ENCODE measurements around the gene HS3ST2. TPM values are rescaled to one million over a fixed set of nuclear protein-coding genes. Genes with fewer than 3 reads are reported as not detected.

HS3ST2 gene
- total and polyA plus RNA-seq, 2 of the 8 experiments (the other 6 are each of a cell fraction or from before 2014, with no cell fraction given) = 1.7 to 3.7 TPM

DNA sequence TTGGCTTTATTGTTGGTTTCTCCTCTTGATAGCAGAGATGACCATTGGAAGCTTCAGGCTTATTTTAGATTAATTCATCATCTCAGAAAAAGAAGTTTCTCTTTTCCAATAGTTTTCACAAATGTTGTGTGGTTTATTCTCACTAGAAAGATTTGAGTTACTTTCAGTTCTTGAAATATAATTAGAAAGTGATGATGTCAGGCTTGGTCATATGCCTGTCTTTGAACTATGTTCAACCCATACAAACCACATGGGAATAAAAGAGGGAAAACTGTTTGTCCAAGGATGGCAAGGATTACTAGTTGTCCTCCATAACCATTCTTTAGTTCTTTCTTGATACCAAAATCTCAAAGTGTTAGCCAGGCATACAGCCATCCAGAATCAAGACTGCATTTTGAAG, 3.7 kb upstream of the HS3ST2 start:
- no peak for FAIRE-seq

More for the DNA sequence above, 3.7 kb upstream of the HS3ST2 start:
- no peak overlapping the region for H2BK20ac ChIP-seq (ENCODE audit: low read length)
- ChIA-PET POLR2A (ENCODE audit: partially characterized antibody) (no interaction called here), CTCF (ENCODE audit: partially characterized antibody) (no interaction called here)
- H3K23ac ChIP-seq (ENCODE audit: insufficient read length) = no peak overlapping the region
- no peak overlapping the region for H3K4me2 ChIP-seq (ENCODE audit: insufficient read depth in 1 of 2, low read depth in 2 of 2, low read length in 2 of 2)
- no peak overlapping the region for H3K9ac ChIP-seq (replicated peaks in 1 of 4; ENCODE audit: extremely low read depth in 1 of 4, low read depth in 3 of 4, low read length in 3 of 4)
- TF ChIP-seq MAFK (IDR thresholded peaks at IDR 0.05; ENCODE audit: low read depth, low read length) (no peak), SIN3A (conservative IDR thresholded peaks at IDR 0.05 in 1 of 2, IDR thresholded peaks at IDR 0.05 in 1 of 2; ENCODE audit: low read depth in 1 of 2, low read length in 2 of 2) (no peak), POLR2AphosphoS5 (IDR thresholded peaks at IDR 0.05; ENCODE audit: low read depth, low read length) (no peak), SIRT6 (IDR thresholded peaks at IDR 0.05; ENCODE audit: low read length) (no peak), ASH2L (IDR thresholded peaks at IDR 0.05; ENCODE audit: low read length) (no peak), KDM4A (IDR thresholded peaks at IDR 0.05; ENCODE audit: low read depth, low read length, severe bottlenecking) (no peak), JUND (IDR thresholded peaks at IDR 0.05; ENCODE audit: low read length) (no peak), MAX (IDR thresholded peaks at IDR 0.05) (no peak)
- H3K23me2 ChIP-seq (ENCODE audit: low read depth, low read length) = peaks cover 16% of the 10 kb centered on the region
- no peaks in the 10 kb centered on the region for H3K79me1 ChIP-seq (ENCODE audit: low read depth, low read length)
- no peak overlapping the region for H3K27ac ChIP-seq (ENCODE audit: low read depth, low read length)
- H2AFZ ChIP-seq (ENCODE audit: low read length) = no peak overlapping the region
- no peak overlapping the region for H4K5ac ChIP-seq (ENCODE audit: insufficient read length, low read depth, low read length)
- H3K9me3 ChIP-seq (ENCODE audit: insufficient read depth in 2 of 2, low read depth in 1 of 2, low read length in 1 of 2) = no peaks in the 10 kb centered on the region
- no peak overlapping the region for H3K4ac ChIP-seq (replicated peaks; ENCODE audit: insufficient read length, low read depth, low read length)
- H3K14ac ChIP-seq (ENCODE audit: insufficient read length) = no peak overlapping the region
- H3K36me3 ChIP-seq (ENCODE audit: control insufficient read depth in 2 of 4, insufficient read depth in 4 of 4, low read length in 3 of 4) = no peaks in the 10 kb centered on the region
- no peak overlapping the region for H2AK5ac ChIP-seq (ENCODE audit: low read depth, low read length)
- H4K91ac ChIP-seq (replicated peaks; ENCODE audit: insufficient read length, low read length) = no peak overlapping the region
- H4K20me1 ChIP-seq (replicated peaks in 1 of 2; ENCODE audit: control insufficient read depth in 1 of 2, insufficient read depth in 2 of 2, low read length in 2 of 2) = peaks cover 0 to 9% of the 10 kb centered on the region in 2 experiments
- H3K4me1 ChIP-seq (replicated peaks in 1 of 4; ENCODE audit: control insufficient read depth in 3 of 4, insufficient read depth in 4 of 4, low read length in 3 of 4) = peaks cover 0 to 7% (median 5%) of the 10 kb centered on the region in 4 experiments; a peak in 6 of 7 replicates
- no peak overlapping the region for H3K18ac ChIP-seq (ENCODE audit: extremely low read depth, low read length)
- no peak overlapping the region for H2BK120ac ChIP-seq (replicated peaks; ENCODE audit: low read depth, low read length)
- H3K79me2 ChIP-seq (ENCODE audit: control insufficient read depth in 1 of 2, insufficient read depth in 2 of 2, low read length in 2 of 2) = no peaks in the 10 kb centered on the region
- no peak overlapping the region for H4K8ac ChIP-seq (ENCODE audit: extremely low read depth, insufficient read depth, low read length)
- no peak overlapping the region for H2BK5ac ChIP-seq (ENCODE audit: low read depth, low read length)
- H2BK12ac ChIP-seq (ENCODE audit: low read depth, low read length) = no peak overlapping the region
- peaks cover 2 to 17% (median 13%) of the 10 kb centered on the region in 4 experiments for H3K27me3 ChIP-seq (replicated peaks in 1 of 4; ENCODE audit: control insufficient read depth in 3 of 4, extremely low read depth in 1 of 4, insufficient read depth in 3 of 4, low read length in 3 of 4)
- no peak overlapping the region for H3K56ac ChIP-seq (replicated peaks; ENCODE audit: insufficient read length, low read depth, low read length)
- DNase-seq (ENCODE audit: low read depth in 1 of 2, low spot score in 2 of 2) = no peak
- H2BK15ac ChIP-seq (ENCODE audit: low read length) = no peak overlapping the region
- no peak overlapping the region for H3K4me3 ChIP-seq (ENCODE audit: extremely low read depth in 1 of 4, insufficient read depth in 2 of 4, low read depth in 3 of 4, low read length in 4 of 4)
